HL-60/S4 (cell line): ENCODE measurements around the gene ANO5.

ENCODE experiments used
- in situ Hi-C: fragments of 300-500 bp; cut with MboI; formaldehyde crosslinking; loops from 2 replicates; pipeline ENCODE4 v1.14.3; 2022; ENCODE audit warnings: low sequenced_read_pairs

ANO5 gene, protein sequence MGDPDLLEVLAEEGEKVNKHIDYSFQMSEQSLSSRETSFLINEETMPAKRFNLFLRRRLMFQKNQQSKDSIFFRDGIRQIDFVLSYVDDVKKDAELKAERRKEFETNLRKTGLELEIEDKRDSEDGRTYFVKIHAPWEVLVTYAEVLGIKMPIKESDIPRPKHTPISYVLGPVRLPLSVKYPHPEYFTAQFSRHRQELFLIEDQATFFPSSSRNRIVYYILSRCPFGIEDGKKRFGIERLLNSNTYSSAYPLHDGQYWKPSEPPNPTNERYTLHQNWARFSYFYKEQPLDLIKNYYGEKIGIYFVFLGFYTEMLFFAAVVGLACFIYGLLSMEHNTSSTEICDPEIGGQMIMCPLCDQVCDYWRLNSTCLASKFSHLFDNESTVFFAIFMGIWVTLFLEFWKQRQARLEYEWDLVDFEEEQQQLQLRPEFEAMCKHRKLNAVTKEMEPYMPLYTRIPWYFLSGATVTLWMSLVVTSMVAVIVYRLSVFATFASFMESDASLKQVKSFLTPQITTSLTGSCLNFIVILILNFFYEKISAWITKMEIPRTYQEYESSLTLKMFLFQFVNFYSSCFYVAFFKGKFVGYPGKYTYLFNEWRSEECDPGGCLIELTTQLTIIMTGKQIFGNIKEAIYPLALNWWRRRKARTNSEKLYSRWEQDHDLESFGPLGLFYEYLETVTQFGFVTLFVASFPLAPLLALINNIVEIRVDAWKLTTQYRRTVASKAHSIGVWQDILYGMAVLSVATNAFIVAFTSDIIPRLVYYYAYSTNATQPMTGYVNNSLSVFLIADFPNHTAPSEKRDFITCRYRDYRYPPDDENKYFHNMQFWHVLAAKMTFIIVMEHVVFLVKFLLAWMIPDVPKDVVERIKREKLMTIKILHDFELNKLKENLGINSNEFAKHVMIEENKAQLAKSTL

GRCh38 chr11:22192642-22193347 lies at the start of gene ANO5:
Gene ANO5, plus strand, starts transcription at chr11:22193085. Its CDS starts 408 bp downstream, at chr11:22193493.
- in situ Hi-C loops = no loop called here

GRCh38 chr11:22151649-22152197 lies 41.2 kb upstream of the ANO5 start:
- in situ Hi-C loops = no loop called here

DNA sequence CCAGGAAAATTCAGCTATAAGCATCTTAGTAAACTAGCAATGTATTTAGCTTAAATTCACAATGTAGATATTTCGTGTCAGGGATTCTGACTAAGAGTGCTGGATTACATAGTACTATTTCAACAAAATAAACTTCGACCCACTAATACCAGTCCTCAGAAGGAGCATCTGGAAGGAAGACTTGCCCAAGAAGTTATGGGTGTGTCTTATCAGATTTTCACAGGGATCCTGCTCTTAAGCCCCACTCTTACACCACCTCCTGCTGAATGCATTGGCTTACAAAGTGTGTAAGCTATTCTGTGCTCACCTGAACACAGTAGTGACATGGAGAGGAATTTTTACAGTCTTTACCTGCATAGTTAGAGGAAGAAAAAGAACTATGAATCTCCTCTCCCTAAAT lies 35.4 kb upstream of the ANO5 start:
- in situ Hi-C loops = no loop called here

- in situ Hi-C loops = no loop called here
These were observed 31.4 kb upstream of the ANO5 start for GRCh38 chr11:22161489-22161888.

GRCh38 chr11:22162756-22163155 lies 30.1 kb upstream of the ANO5 start:
- in situ Hi-C loops = no loop called here

GRCh38 chr11:22163394-22163797 lies 29.5 kb upstream of the ANO5 start:
- in situ Hi-C loops = no loop called here

DNA sequence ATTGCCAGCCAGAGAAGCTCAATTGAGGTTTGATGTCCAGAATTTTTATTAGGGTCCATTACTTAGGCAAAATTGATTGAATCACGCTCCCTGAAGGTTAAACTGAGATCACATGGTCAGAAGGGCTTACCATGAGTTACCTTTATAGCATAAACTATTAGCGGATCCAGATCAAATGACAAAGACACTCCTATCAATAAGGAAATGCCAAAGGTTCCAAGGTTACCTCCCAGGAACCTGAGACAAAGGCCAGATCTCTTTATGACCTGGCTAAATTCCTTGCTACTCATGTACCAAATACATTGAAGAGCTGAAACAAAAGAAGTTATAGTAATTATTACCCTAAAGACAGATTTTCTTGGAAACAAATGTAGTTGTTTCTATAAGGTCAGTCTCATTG lies 27.8 kb upstream of the ANO5 start:
- in situ Hi-C loops = no loop called here

DNA sequence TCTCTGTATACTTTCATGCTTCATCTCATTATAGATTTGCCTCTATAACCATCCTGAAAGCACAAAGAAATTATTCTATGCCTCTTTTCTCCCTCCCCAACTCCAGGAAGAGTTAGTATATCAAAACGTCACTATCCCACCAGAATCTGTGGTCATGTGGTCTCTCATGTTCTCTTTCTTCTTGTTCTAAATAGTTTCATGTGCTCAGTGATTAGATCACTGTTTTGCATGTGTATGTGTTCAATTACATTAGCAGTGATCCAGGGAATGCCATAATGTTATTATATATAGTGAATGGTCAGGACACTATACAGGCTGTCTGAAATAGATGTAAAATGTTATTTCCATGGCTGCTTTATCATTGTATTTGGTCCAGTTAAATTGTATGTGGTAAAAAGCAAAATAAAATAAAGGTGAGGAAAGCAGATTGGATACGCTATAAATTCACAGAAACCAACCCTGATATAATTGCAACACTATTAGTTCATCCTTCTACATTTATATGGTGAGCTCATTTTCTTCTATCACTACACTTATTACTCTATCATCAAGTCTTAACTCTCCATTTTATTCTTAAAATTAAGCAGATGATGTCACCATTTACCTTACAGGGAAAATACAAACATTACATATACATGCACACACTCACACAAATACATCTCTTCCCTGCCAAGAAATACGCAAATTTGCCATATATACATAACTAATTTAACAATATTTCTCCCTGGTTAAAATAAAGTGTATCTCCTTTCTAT lies 26.9 kb upstream of the ANO5 start:
- in situ Hi-C loops = no loop called here

DNA sequence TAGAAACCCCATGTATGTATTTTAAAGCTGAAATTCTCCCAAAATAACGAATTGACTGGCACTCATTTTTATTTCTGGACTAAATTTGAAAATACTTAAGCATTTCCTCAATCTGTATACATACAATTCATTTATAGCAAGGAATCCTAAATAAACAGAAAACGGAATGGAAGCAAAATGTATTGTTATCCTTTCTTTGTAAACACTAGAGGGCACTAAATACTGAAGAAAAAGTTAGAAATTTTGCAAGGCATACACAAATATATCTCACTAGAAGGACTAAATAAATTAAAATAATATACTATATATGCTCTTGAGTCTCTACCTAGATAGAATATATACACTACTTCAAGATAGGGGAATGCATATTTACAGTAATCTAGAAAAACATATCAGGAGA lies 23.1 kb upstream of the ANO5 start:
- in situ Hi-C loops = no loop called here

- in situ Hi-C loops = no loop called here
These were observed 19.4 kb upstream of the ANO5 start for GRCh38 chr11:22173532-22173931.

- in situ Hi-C loops = no loop called here
These were observed 15.7 kb upstream of the ANO5 start for GRCh38 chr11:22177186-22177585.

DNA sequence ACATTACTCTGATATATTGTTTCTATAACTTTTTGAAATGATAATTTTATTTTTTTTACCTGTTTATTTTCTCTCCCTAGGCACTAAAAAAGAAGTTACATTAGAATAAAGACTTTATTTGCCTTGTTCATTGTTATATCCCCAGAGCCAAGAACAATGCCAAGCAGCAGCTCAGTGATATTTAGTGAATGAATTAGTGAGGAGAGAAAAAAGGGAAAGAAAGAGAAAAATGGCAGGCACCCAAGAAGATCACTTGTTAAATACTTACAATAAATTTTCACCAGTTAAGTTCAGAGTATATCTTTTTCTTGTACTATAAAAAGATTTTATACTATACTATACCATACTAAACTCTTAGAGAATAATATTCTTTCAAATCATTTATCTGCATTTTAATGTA lies 13.3 kb upstream of the ANO5 start:
- in situ Hi-C loops = no loop called here

DNA sequence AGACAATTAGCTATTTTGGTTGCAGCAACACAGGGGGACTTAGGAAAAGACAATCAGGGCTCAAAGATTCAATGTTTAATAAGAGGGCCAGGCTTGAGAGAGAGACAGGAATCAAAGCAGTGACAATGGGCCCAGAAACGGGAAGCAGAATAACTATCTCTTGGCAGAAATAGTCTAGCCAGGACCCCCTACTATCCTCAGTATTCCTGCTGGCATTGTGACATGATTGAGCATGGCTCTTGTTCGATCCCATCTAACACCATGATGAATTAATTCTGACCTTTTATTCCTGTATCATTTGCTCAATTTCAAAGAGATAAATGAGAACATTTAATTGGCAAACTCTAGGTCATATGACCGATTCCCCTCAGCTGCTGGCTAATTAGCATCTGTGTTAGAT lies 12.8 kb upstream of the ANO5 start:
- in situ Hi-C loops = no loop called here

- in situ Hi-C loops = no loop called here
These were observed 3.2 kb upstream of the ANO5 start for GRCh38 chr11:22189660-22190059.

DNA sequence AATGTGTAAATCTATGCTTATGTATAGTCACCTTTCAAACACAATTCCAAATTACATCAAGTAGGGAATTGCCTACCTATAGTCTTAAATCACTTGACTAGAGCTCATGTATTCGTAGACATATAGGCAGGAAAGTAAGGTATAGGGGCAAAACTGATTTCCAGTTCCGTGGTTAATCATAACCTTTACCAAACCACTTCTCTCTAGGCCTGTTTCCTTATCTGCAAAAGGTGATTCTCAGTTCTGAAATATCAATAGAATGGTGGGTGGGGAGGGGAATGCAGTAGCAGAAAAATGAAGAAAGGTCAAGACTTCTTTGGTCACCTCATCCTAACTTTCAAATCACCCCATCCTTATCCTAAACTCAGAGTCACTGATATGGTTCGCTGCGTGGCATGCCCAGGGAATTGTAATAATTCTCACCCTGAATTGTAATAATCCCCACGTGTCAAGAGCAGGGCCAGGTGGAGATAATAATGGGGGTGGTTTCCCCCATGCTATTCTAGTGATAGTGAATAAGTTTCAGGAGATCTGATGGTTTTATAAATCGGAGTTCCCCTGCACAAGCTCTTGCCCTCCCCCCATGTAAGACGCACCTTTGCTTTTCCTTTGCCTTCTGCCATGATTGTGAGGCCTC lies 1.9 kb upstream of the ANO5 start:
- in situ Hi-C loops = no loop called here

- in situ Hi-C loops = no loop called here
These were observed 620 bp upstream of the ANO5 start for GRCh38 chr11:22192289-22192641.

DNA sequence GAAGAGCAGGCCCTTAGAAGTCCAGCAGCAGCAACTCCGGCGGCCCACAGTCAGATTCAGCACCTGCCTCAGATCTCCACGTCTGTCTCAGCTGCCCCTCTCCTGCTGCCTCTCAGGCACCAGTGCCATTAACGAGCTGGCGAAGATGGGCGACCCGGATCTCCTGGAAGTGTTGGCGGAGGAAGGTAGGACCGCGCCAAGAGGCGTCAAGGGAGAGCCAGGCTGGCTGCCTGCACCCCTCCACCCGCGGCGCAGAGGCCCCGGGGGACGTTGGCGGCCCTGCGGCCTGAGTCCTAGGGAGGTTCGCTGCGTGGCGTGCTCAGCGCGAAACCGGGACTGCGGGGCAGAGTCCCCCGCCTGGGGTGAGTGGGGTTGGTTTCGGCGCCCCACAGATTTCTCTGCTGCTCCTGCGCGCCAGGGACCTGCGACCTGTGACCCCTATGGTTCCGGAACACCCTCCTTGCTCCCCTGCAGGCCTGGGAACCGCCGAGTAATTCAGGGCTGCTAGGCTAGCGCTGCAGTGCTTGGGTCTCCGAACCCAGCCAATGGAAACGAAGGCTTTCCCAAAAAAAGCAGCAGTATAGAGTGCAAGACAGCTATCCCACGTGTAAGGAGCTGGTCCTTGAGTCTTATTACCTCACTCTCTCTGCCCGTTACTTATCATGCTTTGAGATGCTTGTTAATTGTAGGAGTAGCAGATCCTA lies 615 bp downstream of the ANO5 start:
- in situ Hi-C loops = no loop called here

- in situ Hi-C loops = no loop called here
These were observed 1.4 kb downstream of the ANO5 start for GRCh38 chr11:22194306-22194705.

GRCh38 chr11:22194907-22195306 lies 2.0 kb downstream of the ANO5 start:
- in situ Hi-C loops = no loop called here
